SK-N-DZ (cell line): Measurements from ENCODE around the gene CUEDC1. TPM values are rescaled to one million over a fixed set of nuclear protein-coding genes. Genes with fewer than 3 reads are reported as not detected.

Experiments used
- DNase-seq: peaks from one replicate; pipeline ENCODE4 v3.0.0-alpha.2; 2015; ENCODE audit warnings: low spot score
- polyA plus RNA-seq, 2 experiments: library from polyadenylated mRNA; depleted of rRNA; stranded (reverse); fragments of >200 nt; gene quantifications; 2 replicates each; pipeline ENCODE4 v1.2.3, GENCODE V29; 2014

The CUEDC1 gene, protein sequence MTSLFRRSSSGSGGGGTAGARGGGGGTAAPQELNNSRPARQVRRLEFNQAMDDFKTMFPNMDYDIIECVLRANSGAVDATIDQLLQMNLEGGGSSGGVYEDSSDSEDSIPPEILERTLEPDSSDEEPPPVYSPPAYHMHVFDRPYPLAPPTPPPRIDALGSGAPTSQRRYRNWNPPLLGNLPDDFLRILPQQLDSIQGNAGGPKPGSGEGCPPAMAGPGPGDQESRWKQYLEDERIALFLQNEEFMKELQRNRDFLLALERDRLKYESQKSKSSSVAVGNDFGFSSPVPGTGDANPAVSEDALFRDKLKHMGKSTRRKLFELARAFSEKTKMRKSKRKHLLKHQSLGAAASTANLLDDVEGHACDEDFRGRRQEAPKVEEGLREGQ
- polyA plus RNA-seq (2014; cell fraction: cytosol; rRNA removed), result 10.0 and 12.3 TPM in 2 replicates
- 40.2 TPM in 2 replicates for polyA plus RNA-seq (2014; cell fraction: nucleus; rRNA removed)

- peak; percentile 54 for DNase-seq
Measured at GRCh38 chr17:57955183-57955931, at the start of gene CUEDC1. Gene CUEDC1 (minus strand): TSS chr17:57955412. CDS start chr17:57885564, 69,848 bp downstream.

DNA sequence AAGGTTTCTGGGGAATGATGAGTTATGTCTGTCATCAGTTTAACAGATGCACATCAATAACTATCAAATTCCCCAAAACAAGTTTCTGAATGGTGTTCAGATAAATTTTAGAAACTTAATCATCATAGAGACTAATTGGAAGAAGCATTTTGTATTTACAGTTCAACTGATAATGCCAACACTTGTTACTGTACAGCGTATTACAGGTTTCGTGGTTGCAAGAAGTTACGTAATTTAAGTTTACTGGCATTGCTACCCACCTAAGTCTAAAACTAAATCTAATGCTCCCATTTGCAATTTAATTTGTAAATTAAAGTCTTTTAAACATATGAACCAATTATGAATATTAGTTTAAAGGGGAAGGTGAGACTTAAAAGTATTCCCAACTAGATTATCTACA, 48.8 kb upstream of the CUEDC1 start:
- DNase-seq, result no peak

DNA sequence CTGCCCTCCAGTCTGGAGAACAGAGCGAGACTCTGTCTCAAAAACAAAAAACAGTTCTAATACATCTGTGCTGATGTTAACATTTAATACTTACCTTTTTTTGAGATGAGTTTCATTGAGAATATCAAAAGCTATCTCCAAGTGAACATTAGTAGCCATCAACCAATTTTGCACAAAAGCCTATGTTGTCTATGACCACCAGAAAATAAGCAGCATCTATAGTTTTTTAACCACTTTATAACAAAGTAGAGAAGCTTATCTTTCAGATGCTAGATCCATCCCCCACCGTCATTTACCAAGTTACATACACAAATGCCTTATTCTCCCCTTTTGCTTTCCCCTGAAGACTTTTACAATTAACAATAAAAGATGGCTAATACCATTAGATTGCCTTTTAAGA, 47.8 kb upstream of the CUEDC1 start:
- DNase-seq, result no peak

- DNase-seq, result no peak
Measured at GRCh38 chr17:58002154-58002948, 47.1 kb upstream of the CUEDC1 start.

DNA sequence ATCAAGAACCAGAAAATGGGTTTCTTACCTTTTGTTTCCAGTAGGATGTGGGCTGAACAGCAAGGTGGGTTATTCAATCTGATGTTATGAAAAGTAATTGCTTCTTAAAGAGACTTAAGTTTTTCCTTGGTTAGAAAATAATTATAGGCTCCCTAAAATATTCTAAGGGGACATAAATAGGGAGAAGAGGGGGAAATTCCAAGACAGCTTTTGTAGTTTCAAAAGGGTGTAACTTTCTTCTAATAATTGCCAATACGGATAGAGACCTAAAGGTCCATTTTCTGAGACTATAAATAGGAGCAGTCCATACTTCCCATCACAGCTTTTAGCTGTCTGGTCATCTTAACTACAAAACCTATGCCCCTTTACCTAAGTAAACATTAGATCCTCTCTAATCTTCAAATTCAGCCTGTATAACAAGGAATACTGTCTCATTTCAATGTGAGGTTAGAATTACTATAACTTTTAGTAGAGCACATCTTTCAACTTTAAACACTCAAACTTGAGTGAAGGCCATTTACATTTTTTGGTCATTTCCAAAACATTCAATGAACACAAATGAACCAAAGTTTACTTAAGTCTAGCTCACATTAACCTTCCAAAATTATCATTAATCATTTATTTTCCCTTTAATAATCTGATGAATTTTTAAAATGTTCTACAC, 46.4 kb upstream of the CUEDC1 start:
- DNase-seq, result no peak

DNA sequence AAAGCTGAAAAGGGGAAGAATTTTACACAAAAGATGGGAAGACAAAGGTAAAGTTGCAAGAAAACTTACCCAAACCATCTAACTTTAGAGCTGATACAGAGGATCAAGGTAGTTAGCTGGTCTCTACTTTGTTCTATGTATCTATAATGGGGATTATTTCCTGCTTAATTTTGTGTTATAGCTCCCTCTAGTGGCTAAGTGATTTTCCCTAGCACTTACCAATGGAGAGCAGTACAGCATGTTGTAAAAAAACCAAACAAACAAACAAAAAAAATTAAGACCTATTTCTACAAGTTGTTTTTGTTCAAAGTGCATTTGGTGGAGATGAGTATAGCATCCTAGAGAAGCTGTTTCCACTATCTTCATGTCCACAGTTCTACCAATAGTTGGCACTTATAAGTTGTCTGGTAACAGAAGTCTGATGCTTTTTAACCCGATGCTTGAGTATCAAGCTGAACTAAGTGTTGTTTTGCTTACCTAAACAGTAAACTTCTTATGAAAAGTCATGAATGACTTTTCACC, 44.3 kb upstream of the CUEDC1 start:
- peak; percentile 79 for DNase-seq

DNA sequence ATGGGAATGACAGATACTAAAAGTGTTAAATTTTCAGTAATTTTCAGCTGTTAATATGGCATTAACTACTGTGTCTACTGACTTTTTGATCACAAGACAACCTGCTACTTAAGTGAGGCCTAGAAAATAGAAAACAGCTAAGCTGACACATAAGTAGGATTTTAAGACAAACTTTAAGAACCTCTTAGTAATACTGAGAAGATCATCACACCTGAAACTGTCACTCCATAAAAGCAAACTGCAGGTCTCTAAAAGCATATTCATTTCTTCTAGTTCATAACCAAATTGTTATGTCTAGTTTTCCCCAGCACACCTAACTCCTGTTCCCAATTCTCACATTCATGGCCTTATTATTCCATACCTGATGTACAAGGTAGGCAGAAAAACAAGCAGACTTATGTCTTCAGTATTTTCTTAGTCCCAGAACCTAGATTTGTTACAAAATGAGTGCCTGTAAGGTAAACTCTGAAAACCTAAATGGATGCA, 43.8 kb upstream of the CUEDC1 start:
- no peak for DNase-seq

DNA sequence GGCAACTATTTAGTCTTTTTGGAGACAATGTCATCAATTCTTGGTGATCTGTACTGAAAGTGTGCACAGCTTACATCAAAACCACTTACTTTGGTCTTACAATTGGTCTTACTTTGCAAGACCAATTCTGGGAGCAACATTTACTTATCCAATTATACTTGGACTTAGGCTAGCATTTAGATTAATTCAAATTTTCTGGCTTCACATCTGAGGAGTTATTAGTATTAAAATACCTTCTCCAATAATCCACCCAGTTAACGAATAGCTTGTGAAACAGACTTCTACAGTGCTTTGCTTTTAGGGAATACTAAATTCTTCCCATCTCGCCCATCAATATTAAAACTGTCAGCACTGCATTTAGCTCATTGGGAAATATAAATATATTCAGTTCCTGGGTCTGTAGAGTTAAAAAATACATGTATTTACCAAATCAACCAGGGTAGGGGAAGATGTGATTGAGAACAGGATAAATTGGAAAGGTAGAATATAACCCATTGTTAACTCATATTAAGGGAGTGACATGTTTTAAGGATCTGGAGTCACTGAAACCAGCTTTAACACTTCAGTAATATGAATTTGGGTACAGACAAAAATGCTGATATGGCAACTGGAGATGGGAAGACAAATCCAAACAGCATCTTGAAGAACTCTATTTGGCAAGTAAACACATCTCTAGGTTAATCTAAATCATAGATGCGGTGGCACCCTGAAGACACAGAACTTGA, 42.0 kb upstream of the CUEDC1 start:
- no peak for DNase-seq

DNA sequence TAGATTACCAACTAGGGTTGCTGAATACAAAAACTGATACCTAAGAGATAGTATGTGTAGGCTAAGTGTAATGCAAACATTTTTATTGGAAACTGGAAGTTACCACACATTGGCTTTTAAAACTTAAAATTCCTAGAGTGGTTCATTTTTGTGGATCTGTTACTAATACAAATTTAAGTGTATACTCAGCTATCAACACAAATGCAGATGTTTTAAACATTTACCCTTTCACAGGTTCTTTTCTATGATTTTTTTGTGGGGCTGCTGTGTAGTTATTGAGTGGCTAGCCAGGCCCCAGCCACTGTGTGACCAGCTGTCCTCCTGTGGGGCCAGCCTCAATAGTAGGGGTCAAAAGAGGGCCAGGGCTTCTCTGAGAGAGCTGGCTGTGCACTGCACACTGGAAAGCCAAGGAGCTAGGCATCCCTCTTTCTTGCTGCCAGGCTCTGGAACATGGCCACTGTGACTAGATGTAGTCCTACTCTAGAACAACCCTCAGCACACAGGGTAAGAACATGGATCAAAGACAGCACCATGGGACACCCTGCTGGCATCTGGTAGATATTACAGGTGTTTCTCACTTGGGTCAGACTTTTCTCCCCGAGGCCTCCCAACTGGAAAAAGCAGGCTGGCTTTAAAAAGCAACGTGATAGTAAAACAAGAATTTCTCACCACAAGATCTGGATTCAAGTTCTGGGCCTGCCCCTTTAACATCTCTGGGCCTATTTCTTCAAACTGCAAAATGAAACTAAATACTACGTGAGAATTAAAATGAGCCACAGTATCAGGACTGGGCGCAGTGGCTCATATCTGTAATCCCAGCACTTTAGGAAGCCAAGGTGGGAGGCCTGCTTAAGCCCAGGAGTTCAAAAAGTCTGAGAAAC, 40.1 kb upstream of the CUEDC1 start:
- DNase-seq, result peak; percentile 87

GRCh38 chr17:57994436-57994835, 39.2 kb upstream of the CUEDC1 start:
- DNase-seq, result no peak

DNA sequence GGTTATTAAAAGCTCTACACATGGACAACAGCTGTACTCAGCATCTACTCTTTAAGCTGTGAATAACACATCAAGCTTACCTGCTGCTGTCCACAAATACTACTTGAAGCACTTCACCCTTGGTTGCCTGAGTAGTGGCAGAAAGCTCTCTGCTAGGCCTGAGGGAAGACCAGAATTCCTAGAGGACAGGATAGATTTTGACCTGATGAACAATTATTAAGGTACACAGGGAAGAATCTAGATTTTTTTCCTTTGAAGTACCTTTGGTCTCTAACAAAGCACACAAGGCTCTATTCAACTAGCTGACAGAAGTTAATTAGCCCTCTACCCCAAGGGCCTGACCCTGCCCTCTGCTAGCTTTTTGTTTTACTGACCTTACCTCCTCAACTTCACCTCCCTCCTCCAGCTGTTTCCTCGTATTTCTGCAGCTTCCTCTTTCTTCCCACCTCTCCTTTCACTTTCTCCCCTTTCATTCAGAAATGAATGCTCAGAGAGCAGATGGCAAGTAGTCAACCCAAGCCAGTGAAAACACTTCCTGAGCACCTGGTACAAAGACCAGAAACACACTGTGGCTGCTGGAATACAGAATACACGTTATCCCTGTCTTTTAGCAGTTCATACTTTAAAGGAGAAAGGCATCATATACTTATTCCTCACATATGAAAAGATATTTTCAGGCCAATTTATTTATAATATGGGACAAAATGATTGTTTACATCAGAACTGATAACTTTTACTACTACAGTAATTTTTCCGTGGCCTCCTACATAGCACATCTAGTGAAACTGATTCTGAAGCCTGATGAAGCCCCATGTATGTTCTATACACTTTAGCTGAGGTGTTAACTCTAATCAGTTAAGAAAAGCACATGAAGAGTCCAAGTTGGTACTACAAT, 38.5 kb upstream of the CUEDC1 start:
- no peak for DNase-seq

DNA sequence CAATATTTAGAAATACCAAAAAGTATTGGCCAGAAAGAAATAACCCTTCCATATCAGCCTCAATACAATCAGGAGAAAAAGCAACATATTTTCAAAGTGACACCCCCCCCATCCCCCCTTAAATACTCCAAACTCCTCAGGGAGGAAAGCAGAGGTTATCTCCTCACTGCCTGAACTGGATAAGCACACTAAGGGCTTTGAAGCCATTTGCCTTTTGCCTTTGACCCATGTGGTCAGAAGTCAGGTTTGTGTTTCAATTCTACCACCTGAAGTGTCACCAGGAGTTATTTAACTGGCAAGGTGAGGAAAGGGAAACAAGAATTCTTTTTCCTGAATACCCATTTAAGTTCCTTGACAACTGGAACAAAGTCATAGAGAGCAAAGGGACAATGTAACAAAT, 36.3 kb upstream of the CUEDC1 start:
- no peak for DNase-seq

DNA sequence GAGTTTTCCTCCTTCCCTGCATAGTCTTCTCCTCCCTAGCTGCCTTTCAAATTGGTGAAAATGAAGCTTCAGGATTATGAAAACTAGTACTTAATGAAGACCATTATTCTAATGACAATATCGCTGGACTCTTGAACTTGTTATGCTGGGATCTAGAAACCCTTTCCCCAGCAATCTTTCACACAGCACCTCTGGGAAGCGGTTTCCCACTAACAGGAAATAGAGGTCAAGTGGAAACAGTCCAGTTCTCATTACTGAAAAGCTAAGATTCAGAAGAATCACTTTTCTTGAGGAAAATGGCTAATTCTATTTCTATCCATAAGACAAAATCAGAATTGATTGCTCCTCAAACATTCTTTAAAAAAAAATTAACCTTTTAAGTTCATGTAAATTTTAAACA, 34.8 kb upstream of the CUEDC1 start:
- no peak for DNase-seq

DNA sequence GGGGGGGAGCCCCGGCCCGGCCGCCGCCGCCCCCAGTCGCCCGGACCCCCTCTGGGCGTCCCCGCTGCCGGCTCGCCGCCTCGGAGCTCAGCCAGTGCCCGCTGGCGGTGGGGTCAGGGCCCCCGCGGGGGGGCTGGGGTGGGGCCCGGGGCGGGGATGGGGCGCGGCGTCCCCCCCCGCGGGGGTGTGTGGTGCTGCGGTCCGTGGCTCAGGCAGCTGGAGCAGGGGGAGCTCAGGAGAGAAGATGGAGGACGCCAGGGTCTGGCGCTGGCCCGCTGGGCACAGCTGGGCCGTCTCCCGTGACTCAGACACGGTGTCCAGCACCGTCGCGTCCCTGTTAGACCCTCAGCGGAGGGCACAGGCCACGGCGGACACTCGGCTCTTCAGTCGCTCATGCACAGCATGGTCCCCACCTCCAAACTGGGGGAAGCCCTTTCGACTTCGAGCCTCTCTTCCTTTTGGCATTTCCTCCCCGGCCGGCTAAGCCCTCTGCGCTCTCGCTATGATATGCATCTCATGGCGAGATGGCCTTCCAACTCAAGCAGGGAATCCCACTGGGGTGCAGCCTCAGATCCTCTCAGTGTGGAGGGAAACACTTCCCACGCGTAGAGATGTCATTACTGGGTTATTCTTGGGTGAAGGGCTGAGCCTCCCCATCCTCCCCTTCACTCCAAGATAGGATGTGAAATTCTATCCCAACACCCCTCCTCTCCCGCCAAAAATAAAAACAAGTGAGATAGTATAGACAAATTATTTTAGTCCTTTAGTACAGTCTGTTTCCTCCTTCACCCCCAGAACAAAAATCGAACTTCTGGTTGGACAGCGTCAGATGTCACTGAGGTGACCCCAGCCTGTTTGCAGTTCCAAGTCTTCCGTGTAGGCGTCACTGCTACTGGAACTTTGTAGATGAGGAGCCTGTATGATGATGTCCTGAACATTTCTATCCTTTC, 33.4 kb upstream of the CUEDC1 start:
- DNase-seq, result peak; percentile 76

- peak; percentile 77 for DNase-seq
Measured at GRCh38 chr17:57987581-57988300, 32.5 kb upstream of the CUEDC1 start, which contains the start of gene VEZF1. Gene VEZF1 (minus strand): TSS chr17:57988254. CDS start chr17:57988111, 143 bp downstream.
